HepG2 (cell line): Measurements from ENCODE around the gene EEPD1.

Experiments
- ETV6 ChIP-seq: sonication (generic); formaldehyde crosslinking; conservative IDR thresholded peaks from 2 replicates; pipeline ENCODE4 v1.4.0; 2020; ENCODE audit warnings: missing genetic modification reagents
- GFI1 ChIP-seq: sonication (generic); formaldehyde crosslinking; IDR thresholded peaks from 2 replicates; pipeline ENCODE4 v1.5.0; 2020; ENCODE audit warnings: missing genetic modification reagents, mild to moderate bottlenecking, borderline replicate concordance
- HCFC1 ChIP-seq: fragments of 150-350 bp; IDR thresholded peaks from 2 replicates; pipeline ENCODE4 v1.6.1; 2014; ENCODE audit warnings: low read depth, low read length
- MTA1 ChIP-seq: sonication (generic); formaldehyde crosslinking; IDR thresholded peaks from 2 replicates; pipeline ENCODE4 v1.4.0; 2020; ENCODE audit warnings: missing genetic modification reagents, mild to moderate bottlenecking, borderline replicate concordance
- ZNF224 ChIP-seq: sonication (generic); formaldehyde crosslinking; IDR thresholded peaks from 2 replicates; pipeline ENCODE4 v1.5.0; 2020; ENCODE audit warnings: mild to moderate bottlenecking, missing genetic modification reagents

DNA sequence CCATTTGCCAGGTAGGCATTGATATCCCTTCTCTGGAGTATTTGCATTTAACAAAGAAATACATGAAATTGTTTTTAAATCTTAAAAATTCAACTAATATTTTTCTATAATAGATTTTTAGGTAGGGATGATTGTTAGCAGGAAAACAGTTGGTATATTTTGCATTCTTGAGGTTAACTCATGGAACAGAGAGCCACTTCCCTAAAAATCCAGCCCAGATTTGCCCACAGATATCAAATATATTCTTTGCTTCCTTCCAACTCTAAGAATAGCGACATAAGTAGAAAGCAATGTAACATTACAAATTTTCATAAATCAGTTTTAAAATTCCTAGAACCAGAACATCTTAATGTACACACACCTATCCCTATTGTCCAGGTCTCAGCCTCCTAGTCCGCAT is 191.6 kb downstream of the EEPD1 start:
- no peak for TF ChIP-seq ZNF224
- TF ChIP-seq GFI1 (CRISPR knock-in tag) = no peak
- TF ChIP-seq HCFC1 = no peak
- TF ChIP-seq MTA1 = no peak
- no peak for TF ChIP-seq ETV6 (CRISPR knock-in tag)
